Psoas muscle (tissue), 8 donors: ENCODE results near the gene DCLK2. TPM values are rescaled to one million over a fixed set of nuclear protein-coding genes. Genes with fewer than 3 reads are reported as not detected.

Experiments used
- ATAC-seq, 4 donors: fragments of 200-7000 bp; cut with Tn5 transposase; one replicate each; pipeline ENCODE4 v1.9.1; 2020; ENCODE audit warnings: moderate library complexity in 3 of 4, mild to moderate bottlenecking in 2 of 4
- DNase-seq, 2 donors: peaks; one replicate each; pipeline ENCODE4 v3.0.0-alpha.2; 2020
- H3K27ac ChIP-seq: fragments of 200-600 bp; one replicate; pipeline ENCODE4 v1.8.0; 2022
- H3K27me3 ChIP-seq, 3 donors: fragments of 200-600 bp in 1 of 3; one replicate each; pipeline versions ENCODE4 v1.6.1 to v1.8.0; 2013 to 2022; ENCODE audit warnings: low read length in 2 of 3, mild to moderate bottlenecking in 2 of 3, moderate library complexity in 1 of 3; ENCODE audit not compliant: insufficient read depth in 3 of 3
- H3K36me3 ChIP-seq, 2 donors: fragments of 200-600 bp in 1 of 2; one replicate each; pipeline versions ENCODE4 v1.6.1 to v1.8.0; 2013 to 2022; ENCODE audit warnings: low read depth in 1 of 2, mild to moderate bottlenecking in 1 of 2, moderate library complexity in 1 of 2; ENCODE audit not compliant: insufficient read depth in 1 of 2
- H3K4me1 ChIP-seq: fragments of 200-600 bp; one replicate; pipeline ENCODE4 v1.8.0; 2022
- H3K4me3 ChIP-seq: fragments of 200-600 bp; one replicate; pipeline ENCODE4 v1.8.0; 2022; ENCODE audit warnings: mild to moderate bottlenecking
- H3K9me3 ChIP-seq: fragments of 200-600 bp; one replicate; pipeline ENCODE4 v1.8.0; 2022
- WGBS, 3 donors: extraction: QIAGEN DNeasy Blood & Tissue Kit; methylation state at CpG; one replicate each; pipeline versions ENCODE4 v1.1.6 to v1.1.7; 2013; 5-methylcytosine and 5-hydroxymethylcytosine counted together
- intact Hi-C, 2 donors: fragments of 100-400 bp; cut with DNase I; formaldehyde crosslinking; loops; one replicate each; pipeline versions ENCODE4 v1.11.0 to v1.14.2; 2022
- polyA plus RNA-seq, 3 donors: library from polyadenylated mRNA; stranded (reverse); fragments of 200-250 nt; gene quantifications; one replicate each; pipeline ENCODE4 v1.2.3, GENCODE V29; 2013
- total RNA-seq, 4 donors: library from RNA; stranded (reverse); fragmentation: NEBNext Ultra II Directional in 2 of 4; extraction: Animal tissue kit (Norgen Biotek cat#: 25700) in 2 of 4; gene quantifications; one replicate each; pipeline versions ENCODE4 v1.2.1 to v1.2.4, GENCODE V29; 2021 to 2023
- TF ChIP-seq, protein P1 (sequence below): fragments of 200-600 bp; IDR thresholded peaks from one replicate; pipeline ENCODE4 v1.8.0; 2022; ENCODE audit warnings: antibody characterized with exemption
- donor health status: healthy with polysubstance abuse.
- donor health status: DM: no; HTN: no; CAD: no; lungs with moderate emphysema.
- donor health status: Bipolar disorder and iron deficiency.
- donor health status: healthy.
- donor health status: DM: yes; HTN: yes; CAD: no.
- donor health status: DM: no; HTN: no; CAD: no.
- donor health status: DM: no; HTN: no; CAD: no.
- donor health status: DM: yes; HTN: yes; CAD: no.

Gene DCLK2
- total and polyA plus RNA-seq, 7 donors, result 0.18 to 1.7 (median 0.78) TPM

DNA sequence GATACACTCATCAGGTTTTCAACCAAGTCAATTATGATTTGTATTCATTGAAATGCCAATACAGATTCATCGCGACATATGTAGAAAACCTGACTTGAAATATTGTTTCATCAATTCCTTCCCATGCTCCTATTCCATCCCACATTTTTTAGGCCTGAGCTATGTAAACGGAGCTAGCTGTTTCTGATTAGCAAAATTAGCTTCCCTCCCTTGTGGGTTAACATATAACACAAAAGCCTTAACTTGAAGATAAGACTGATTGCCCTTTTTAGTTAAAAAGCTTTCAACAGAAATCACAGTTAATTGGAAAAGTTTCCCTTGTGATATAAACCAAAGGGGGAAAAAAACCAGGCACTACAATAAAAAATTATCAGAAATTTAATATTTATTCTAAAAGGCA lies 32.8 kb upstream of the DCLK2 start:
- 82 to 86% (median 84%) methylated on average over 3 of the region's 3 CpGs for WGBS, 3 donors
- TF ChIP-seq, protein P1, sequence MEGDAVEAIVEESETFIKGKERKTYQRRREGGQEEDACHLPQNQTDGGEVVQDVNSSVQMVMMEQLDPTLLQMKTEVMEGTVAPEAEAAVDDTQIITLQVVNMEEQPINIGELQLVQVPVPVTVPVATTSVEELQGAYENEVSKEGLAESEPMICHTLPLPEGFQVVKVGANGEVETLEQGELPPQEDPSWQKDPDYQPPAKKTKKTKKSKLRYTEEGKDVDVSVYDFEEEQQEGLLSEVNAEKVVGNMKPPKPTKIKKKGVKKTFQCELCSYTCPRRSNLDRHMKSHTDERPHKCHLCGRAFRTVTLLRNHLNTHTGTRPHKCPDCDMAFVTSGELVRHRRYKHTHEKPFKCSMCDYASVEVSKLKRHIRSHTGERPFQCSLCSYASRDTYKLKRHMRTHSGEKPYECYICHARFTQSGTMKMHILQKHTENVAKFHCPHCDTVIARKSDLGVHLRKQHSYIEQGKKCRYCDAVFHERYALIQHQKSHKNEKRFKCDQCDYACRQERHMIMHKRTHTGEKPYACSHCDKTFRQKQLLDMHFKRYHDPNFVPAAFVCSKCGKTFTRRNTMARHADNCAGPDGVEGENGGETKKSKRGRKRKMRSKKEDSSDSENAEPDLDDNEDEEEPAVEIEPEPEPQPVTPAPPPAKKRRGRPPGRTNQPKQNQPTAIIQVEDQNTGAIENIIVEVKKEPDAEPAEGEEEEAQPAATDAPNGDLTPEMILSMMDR, result no peak
- intact Hi-C loops, result no loop called here
- ATAC-seq (no peak), DNase-seq (no peak)
- no peaks in the 10 kb centered on the region for H3K9me3 ChIP-seq
- H3K36me3 ChIP-seq, result no peaks in the 10 kb centered on the region
- H3K27me3 ChIP-seq, result no peaks in the 10 kb centered on the region
- no peak overlapping the region for H3K4me3 ChIP-seq
- no peak overlapping the region for H3K27ac ChIP-seq
- H3K4me1 ChIP-seq, result no peaks in the 10 kb centered on the region

DNA sequence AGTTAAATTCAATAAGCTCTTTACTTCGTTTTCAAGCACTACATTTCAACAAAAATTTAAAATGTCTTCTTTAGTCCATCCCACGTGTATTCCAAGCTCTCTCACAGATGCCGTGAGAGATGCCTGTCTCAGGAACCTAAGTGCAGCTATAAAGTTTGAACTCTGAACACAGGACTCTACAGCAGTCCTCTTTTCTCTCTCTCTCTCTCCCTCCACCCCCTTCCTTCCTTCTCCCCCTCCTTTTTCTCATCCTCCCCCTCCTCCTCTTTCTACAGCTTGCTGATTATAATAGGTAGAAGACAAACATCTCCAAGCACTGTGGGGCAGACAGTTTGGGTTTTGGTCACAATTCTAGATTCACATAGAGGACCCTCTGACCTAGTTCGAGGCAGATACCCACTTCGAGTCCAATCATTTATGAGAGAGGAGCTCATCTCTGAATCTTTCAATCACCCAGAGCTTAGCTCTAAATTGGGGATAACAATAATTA lies 31.5 kb upstream of the DCLK2 start:
- DNase-seq, result no peak
- Histone ChIP-seq H3K4me1 (no peaks in the 10 kb centered on the region), H3K27ac (no peak overlapping the region), H3K4me3 (no peak overlapping the region), H3K27me3 (peaks cover 0 to 5% (median 0%) of the 10 kb centered on the region in 3 donors), H3K9me3 (no peaks in the 10 kb centered on the region), H3K36me3 (no peaks in the 10 kb centered on the region)
- intact Hi-C loops, result no loop called here
- no peak for ATAC-seq
- TF ChIP-seq, protein P1, result no peak
- WGBS, 3 donors, result 56 to 64% (median 61%) methylated on average over 5 of the region's 5 CpGs

DNA sequence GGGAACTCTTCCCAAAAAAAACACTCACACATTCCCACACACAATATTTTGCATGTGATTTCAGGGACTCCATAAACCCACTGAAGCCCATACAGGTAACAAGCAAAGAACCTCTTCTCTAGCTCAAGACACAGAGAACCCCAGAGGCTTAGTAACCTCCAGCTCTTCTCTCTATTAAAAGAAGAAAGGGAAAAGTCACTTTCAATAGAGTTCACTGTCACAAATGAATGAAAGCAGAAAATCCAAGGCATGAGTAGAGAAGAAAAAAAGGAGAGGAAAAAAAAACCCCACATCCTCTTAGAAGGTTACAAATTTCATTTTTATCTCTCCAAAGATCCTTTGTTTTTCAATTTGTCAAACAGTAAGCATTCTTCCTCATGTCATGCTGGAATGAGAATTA lies 30.7 kb upstream of the DCLK2 start:
- no peaks in the 10 kb centered on the region for H3K4me1 ChIP-seq
- TF ChIP-seq, protein P1, result no peak
- intact Hi-C loops, result no loop called here
- H3K4me3 ChIP-seq, result no peak overlapping the region
- H3K9me3 ChIP-seq, result no peaks in the 10 kb centered on the region
- ATAC-seq (no peak), DNase-seq (no peak)
- H3K27me3 ChIP-seq, result peaks cover 0 to 5% (median 0%) of the 10 kb centered on the region in 3 donors
- no peaks in the 10 kb centered on the region for H3K36me3 ChIP-seq
- H3K27ac ChIP-seq, result no peak overlapping the region

DNA sequence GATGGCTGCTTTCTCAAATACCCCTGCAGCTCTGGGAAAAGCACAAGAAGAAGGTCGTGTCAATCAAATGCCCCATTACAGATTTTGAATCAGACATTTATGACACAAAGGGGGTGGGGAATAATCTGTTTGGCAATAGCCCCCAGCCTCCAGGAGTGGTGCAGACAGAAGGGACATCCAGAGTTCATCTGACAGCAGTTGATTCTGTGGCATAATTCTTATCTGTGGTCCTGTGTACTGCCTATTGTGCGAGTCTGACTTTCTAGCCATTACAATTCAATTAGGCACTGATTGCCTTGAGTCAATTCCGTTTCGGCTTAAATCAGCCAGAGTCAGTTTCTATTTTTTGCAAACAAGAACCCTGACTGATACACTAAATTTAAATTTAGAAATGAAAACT lies 28.6 kb upstream of the DCLK2 start:
- Histone ChIP-seq H3K27ac (no peak overlapping the region), H3K4me1 (no peaks in the 10 kb centered on the region), H3K9me3 (no peaks in the 10 kb centered on the region), H3K27me3 (peaks cover 0 to 5% (median 0%) of the 10 kb centered on the region in 3 donors), H3K4me3 (no peak overlapping the region), H3K36me3 (no peaks in the 10 kb centered on the region)
- intact Hi-C loops, result no loop called here
- ATAC-seq (no peak), DNase-seq (no peak)
- TF ChIP-seq, protein P1, result no peak
- 78 to 86% (median 84%) methylated on average over 4 of the region's 4 CpGs for WGBS, 3 donors

DNA sequence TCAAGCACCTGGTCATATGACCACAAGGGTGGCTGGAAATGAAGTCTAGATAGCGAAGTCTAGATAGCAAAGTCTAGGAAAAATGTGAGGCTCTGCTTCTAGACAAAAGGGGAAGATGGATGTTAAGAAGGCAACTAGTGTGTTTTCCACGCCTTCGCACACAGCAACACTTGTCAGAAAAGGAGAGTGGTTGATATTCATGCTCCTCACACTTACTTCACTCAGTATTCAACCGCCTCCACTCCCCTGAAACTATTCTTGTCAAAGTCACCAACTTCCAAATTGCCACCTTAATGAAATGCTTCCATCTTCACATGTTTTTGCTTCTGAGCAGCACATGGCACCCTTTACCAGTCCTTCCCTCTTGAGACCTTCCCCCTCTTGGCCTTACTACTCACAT lies 27.7 kb upstream of the DCLK2 start:
- intact Hi-C loops, result no loop called here
- Histone ChIP-seq H3K27me3 (peaks cover 0 to 5% (median 0%) of the 10 kb centered on the region in 3 donors), H3K36me3 (no peaks in the 10 kb centered on the region), H3K27ac (no peak overlapping the region), H3K9me3 (no peaks in the 10 kb centered on the region), H3K4me3 (no peak overlapping the region), H3K4me1 (no peaks in the 10 kb centered on the region)
- WGBS, 3 donors, result 95 to 96% (median 95%) methylated on average over 4 of the region's 4 CpGs
- no peak for ATAC-seq
- TF ChIP-seq, protein P1, result no peak
- DNase-seq, result no peak
